ENCODE data around the gene RHBDD2.

- TF ChIP-seq CHD2 (IDR thresholded peaks at IDR 0.05; ENCODE audit: low read length, partially characterized antibody): no peak
- TF ChIP-seq CTCF (IDR thresholded peaks at IDR 0.05): no peak
Observed at GRCh38 chr7:75891815-75892411, 13.1 kb downstream of the RHBDD2 start.
